HG03571 (cell line): Measurements from ENCODE around the gene PAIP2.
A peak's percentile ranks its signal among the peaks of the same experiment; 100 is the strongest.
"Not testable (repeated sequence)": the region's sequence is repeated elsewhere in the genome, so short reads cannot be mapped to it uniquely, and the experiment has no call there.

Experiments
- ATAC-seq: cut with Tn5 transposase; IDR thresholded peaks from one replicate; pipeline ENCODE4 v1.9.1; 2021; ENCODE audit not compliant: unreplicated experiment

Gene PAIP2, protein sequence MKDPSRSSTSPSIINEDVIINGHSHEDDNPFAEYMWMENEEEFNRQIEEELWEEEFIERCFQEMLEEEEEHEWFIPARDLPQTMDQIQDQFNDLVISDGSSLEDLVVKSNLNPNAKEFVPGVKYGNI

DNA sequence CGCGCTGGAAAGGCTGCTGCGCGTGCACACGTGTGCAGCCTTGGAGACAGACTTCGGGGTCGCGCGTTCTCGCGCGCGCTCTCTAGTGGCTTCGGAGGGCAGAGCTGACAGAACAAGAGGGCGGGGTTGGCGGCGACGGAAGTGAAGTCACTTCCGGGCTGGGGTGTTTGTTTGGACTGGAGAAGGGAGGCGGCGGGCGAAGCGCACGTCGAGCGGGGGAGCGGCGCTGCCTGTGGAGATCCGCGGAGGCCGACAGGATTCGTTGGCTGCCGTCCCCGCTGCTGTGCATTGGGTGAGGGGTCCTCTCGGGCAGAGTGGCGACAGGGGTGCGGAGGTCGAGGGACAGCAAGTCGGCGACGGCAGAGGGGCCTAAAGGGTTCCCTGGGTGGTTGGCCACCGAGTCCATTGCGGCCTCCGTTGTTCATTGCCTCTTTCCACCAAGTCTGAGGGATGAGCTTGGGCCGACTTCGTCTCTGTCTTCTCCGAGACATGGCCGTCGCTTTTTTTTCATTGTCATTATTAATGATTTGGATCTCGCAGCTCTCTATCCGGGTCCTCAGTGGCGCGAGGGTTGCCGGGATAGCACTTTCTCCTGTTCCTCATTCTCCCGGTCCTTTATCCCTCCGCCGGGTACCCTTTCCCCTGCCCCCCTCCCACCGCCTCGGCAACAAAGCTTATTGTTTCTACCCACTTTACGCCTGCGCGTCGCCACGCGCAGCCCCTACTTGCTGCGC is at the start of gene PAIP2:
TSS of gene PAIP2 (plus strand) at position 166 of the 734 bp plus-strand sequence. CDS start 21,931 bp downstream, outside the sequence.
- peak; percentile 88 for ATAC-seq

DNA sequence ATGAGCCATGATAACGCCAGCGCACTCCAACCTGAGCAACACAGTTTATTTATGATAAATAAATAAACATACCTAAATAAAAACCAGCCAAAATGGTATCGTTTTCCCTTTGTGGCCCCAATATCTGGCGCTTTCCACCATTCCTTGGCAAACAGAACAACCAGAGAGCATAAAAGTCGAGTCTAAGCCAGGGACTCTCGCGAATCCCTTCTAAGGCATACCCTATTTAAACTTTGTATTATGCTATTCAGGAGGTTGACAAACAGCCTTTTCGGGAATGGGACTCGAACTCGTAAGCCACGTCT is 48.5 kb upstream of the PAIP2 start:
- ATAC-seq, result no peak

DNA sequence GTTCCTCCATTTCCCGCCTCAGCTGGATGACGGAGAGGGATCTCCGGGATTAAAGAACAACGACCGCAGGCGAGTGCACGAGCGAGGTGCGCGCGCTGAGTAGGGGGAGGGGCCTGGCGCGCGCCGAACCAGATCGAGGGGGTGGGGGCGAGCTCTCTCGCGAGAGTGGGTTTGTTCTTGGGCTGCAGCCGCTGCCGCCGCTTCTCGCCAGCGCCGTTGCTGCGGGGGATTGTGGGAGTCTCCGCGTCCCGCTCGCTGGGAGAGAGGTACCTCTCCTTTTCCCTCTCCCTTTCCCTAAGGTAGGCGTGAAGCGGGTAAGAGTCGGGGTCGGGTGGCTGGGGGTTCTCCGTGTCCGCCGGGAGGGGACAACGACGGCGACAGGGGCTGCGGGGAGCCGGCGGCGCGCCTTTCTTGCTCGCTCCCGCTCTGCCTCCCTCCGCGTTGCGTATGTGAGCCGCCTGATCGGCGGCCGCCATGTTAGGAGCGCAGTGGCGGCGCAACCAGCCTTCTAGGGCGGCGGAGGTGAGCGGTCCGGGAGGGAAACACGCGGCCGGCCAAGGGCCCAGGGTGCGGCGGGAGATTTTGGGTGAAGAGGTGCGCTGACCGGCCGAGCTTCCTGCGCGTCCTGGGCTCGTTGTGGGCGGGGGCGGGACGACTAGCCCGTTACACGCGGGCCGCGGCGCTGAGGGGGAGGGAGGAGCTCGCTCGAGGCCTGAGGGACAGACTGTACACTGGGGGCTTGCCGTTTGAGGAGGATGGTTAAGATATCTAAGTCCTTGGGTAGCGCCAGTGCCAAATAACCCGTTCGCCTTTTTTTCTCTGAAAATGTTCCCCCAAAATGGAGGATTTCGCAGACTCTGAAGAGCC is 47.9 kb upstream of the PAIP2 start, which contains the start of gene MATR3:
TSS of gene MATR3 (plus strand) at position 234 of the 867 bp plus-strand sequence. CDS start 13,676 bp downstream, outside the sequence.
- ATAC-seq, result peak; percentile 65

DNA sequence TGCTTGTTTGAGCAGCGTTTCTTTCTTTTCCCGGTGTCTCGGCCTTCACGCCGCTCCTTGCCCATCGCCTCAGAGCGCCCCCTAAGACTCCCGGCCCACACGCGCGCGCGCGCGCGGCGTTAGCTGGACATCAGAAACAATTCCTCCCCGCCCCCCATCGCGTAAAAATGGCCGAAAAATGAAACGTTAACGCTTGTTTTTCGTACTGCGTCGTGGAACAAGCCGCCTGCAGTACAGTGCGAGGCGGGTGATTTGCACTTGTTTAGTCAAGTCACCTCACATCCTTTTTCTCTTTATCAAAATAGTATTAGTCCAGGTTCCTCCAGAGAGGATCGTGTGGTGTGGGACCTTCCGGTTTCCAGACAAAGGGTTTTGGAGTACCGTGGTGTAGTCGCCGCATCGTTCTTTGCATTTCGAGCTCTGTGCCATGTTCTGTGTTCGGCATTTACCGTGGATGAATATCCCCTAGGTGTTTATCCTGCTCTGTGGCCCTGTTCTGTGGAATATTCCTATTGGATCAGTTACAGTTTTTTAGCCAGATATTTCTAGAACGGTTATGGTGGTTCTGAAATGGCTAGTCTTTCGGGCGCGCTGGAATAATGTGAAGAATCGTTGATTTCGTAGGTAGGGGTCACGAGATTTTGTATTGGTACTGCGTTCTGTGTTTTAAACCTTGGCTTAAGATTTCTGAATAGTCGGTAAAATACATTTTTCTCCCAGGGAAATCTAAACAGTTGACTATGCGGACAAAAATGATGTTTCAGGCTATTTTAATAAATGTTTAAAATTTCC is 47.1 kb upstream of the PAIP2 start:
- peak; percentile 41 for ATAC-seq

DNA sequence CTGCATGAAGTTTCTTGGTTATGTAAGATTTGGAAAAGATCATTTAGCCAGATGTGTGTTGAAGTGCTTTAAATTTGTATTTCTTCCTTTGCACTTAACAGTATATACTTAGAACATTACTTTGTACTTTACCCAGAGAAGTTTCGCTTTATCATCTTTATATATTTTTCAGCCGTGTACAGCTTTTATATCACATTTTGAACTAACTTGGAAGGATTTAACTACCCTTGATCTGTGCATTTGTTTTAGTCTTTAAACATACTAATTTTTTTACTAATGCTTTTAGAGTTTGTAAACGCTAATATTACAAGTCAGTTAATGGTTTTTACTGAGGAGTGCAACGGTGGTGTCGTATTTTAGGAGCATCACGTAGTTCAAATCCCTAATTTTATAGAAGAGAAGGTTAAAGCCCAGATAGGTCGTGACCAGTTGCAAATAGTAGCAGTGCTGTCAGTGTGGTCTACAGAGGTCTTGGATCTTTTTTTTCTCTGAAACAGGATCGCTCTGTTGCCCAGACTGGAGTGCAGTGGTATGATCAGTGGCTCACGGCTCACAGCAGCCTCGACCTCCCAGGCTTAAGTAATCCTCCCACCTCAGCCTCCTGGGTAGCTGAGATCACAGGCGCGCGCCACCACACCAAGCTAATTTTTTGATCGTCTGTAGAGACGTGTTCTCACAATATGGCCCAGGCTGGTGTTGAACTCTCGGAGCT is 46.2 kb upstream of the PAIP2 start:
- ATAC-seq, result no peak

DNA sequence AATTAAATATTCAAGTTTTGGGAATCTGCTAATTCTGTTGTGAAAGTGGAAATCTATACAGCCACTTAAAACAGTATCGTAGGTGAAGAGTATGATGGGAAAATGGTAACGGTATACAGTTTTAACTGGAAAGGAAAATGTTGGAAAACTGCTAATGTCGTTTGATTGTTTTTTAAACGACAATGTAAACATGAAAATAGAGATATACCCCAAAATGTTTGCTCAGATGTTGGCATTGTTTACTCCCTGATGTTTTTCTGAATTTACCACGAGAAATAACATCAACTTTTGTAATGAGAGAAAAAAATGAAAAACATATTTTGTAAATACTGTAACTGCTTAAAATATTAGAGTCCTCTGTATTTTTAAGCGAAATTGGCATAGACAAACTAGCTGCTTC is 45.5 kb upstream of the PAIP2 start:
- ATAC-seq, result no peak

DNA sequence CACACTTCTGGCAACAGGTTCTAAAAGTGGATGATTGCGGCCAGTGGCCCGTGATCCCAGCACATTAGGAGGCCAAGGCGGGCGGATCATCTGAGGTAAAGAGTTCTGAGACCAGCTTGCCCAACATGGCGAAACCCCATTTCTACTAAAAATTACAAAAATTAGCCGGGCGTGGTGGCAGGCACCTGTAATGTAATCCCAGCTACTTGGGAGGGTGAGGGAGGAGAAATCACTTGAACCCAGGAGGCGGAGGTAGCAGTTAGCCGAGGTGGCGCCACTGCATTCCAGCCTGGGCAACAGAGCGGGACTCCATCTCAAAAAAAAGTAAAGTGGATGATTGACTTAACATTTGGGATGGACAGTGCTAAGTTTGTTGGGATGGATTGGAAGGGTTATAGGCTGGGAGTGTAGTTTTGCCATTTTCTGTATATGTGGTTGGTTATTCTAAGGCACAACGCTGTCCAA is 44.8 kb upstream of the PAIP2 start:
- no peak for ATAC-seq

DNA sequence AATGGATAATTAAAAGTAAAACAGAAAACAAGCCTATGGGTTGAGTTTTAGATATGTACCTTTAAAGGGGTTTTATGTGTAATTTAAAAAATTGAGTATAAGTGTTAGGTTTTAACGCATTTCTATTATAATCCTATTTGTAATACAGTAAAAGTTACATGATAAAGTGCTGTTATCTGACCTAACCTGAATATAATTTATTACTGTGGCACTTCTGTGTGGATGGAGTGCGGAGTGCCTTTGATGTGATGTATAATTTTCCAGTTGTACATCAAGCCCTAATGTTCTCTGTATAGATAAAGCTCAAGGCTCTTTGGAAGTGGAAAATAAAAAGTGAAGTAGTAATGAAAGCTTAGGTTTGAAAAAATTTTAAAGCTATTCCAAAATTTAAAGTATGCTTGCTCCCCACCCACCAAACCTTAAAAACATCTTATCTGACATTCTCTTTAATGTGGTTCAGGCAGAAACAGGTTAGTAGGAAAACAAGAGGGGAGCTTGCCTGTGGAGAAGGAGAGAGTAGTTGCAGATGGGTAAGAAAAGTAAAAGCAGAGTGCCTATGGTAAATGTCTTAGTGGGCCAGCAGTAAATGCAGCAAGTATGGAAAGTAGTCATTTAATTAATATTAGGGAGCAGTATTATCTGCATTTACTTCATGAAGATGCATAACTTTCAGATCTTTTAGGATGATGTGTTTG is 44.1 kb upstream of the PAIP2 start:
- ATAC-seq, result no peak

DNA sequence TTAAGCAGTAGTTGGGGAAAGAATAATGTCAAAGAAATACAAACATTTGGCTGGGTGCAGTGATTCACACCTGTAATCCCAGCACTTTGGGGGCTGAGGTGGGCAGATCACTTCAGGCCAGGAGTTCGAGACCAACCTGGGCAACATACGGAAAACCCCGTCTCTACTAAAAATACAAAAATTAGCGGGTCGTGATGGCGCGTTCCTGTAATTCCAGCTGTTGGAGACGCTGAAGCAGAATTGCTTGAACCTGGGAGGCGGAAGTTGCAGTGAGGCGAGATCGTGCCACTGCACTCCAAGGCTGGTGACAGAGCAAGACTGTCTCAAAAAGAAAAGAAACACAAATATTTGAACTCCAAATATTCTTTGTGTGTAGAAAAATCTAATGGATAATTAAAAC is 43.4 kb upstream of the PAIP2 start:
- no peak for ATAC-seq

DNA sequence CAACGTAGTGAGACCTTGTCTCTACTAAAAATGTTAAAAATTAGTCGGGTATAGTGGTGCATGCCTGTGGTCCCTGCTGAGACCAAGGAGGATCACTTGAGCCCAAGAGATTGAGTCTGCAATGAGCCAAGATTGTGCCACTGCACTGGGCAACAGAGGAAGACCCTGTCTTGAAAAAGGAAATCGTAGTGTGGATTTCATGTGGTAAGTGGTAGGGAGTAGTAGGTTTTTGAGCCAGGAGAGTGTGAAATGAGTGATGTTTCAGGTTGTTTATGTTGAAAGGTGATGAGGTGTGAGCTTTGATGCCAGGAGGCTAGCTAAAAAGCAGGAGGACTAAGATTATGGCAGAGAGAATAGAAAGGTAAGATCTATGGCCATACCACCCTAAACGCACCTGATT is 42.2 kb upstream of the PAIP2 start:
- ATAC-seq, result no peak

DNA sequence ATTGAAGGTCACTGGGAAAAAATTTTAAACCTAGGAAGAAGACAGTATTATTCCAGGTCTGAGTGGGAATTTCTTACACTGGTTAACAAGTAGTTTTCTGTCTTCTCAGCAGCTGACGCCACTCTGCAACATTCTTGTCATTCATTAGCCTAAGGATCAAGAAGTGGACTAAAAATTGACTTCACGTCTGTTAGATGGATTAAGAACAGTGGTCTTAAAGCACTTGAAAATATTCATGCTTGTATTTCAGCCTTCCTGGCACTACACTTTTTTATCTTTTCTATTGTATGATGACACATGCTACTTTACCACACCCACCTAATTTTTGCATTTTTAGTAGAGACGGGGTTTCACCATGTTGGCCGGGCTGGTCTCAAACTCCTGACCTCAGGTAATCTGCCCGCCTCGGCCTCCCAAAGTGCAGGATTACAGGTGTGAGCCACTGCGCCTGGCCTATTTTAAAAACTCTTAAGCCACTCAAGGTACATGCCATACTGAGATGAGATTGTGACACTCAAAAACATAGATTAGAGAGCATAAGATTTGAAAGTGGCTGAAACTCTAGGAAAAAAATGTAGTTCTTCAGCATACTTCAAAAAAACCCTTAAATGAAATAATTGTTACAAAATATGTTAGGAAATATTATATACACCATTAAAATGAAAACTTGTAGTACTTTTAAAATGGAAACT is 39.7 kb upstream of the PAIP2 start:
- ATAC-seq, result no peak

DNA sequence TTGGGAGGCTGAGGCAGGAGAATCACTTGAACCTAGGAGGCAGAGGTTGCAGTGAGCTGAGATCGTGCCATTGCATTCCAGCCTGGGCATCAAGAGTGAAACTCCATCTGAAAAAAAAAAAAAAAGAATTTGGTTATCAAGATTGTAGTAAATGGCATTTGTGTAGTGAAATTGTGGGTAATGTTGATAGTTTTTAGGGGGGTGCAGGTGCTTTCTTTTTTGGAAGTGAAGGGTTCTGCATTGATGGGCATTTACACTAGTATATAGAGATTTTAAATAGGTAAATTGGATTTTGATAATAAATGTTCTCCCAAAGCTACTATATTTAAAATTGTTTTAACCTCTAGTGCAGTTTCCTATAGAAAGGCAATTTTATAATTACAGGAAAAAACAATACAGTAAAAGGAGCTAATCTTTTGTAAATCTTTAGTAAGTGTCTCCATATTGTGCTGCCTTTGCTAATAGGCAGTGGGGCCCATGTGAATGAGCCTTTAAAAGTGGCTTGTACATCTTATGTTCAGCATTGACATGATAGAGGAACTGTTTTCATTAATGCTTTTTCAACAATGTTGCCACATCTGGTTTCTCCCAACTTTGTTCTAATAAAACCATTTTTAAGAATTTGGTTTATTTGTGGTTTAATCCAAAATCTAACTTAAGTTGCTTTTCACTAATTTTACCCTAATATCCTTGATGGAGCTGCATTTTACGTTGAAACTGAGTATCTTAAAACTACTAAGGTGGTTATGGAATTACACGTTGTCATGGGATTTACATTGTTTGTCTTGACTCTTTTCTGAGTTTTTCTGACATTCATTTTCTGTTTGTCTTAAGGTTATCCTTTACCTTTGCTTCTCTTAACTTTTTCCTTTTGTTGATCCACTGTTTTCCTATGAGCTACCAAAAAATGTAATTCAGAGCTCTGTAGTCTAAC is 37.0 kb upstream of the PAIP2 start:
- no peak for ATAC-seq

DNA sequence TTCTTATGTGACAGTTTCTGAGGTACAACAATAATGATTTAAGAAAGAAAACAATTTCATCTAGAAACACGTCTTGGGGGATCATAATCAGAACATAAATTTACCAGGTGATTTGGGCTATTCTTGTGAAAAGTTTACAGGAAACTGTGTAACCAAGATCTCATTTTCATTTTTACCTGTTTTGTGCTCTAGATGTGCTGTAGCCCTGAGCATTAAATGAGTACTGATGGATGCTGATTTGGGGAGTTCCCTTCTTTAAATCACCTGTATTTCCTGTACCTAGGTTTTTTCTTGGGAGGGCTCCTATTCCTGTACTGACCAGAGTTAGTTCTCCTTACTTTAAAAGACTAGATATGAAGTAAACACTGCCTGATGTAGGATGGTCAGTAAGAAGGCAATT is 35.5 kb upstream of the PAIP2 start:
- ATAC-seq, result no peak

DNA sequence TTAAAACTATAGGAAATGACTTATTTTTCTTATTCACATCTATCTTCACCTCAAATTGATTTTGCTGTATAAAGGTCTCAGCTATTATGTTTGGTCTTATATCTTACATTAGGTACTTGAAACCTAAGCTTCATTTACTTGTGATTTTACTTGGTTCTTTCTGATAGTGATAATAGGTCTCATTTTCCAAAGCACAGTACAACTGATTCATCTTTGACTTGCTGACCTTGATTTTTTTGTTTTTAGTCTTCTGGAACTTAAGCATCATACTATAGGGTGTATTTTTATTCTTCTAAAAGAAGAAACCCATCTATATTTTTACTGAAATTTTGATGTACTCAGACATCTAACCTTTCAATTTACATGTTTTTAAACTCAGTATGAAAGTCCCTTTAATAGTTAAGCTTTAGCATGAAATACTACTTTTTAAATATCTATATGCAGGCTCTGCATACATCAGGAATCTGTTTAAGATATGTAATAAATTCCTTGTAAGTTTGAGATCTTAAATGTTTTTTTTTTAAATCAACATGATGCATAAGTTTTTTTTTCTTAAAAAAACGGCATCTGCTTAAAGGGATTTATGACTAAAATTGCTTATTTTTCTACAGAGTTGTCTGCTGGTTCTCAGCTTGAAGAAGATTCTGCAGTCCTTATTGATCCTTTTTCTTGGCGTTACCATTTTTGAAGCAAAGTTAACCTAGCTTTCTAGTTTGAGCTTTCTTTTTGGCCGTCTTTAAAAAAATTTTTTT is 34.9 kb upstream of the PAIP2 start:
- ATAC-seq, result no peak

DNA sequence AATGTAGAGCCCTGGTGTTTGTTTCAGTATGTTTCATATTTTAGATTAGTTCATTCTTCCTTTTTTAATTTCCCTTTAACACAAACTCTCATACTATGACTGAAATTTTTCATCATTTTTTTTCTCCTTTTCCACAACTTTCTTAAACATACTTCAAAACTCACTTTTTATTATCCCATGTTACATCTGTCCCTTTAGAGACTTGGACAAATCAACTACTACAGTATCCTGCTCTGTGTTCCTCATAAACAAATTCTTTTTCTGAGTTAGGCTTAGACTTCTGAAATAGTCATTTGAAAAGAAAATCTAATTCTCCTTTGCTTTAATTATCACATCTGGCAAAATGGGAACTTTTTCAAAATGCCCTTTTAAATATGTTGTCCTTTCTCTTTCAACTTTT is 32.9 kb upstream of the PAIP2 start:
- ATAC-seq, result no peak

DNA sequence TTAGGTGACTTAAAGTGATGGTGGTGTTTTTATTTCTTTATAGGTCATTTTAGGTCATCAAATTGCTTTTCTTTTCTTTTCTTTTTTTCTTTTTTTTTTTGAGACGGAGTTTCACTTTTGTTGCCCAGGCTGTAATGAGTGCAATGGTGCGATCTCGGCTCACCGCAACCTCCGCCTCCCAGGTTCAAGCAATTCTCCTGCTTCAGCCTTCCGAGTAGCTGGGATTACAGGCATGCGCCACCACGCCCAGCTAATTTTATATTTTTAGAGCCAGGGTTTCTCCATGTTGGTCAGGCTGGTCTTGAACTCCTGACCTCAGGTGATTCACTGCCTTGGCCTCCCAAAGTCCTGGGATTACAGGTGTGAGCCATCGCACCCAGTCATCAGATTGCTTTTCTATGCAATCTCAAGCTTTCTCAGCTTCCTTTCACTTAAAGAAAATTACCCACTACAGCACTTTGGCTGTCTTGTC is 30.9 kb upstream of the PAIP2 start:
- ATAC-seq, result not testable (repeated sequence)

DNA sequence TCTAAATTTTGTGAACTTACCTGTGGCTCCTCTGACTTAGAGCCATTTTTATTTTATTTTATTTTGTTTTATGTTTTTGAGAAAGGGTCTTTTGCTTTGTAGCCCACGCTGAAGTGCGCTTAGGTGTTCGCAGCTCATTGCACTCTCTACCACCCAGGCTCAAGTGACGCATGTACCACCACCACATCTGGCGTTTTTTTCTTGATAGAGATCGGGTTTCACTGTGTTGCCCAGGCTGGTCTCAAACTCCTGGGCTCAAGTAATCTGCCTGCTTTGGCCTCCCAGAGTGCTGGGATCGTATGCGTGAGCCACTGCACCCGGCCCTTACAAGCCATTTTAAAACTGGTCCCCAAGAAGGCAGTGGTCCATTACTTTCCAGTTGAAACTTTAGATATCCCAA is 29.6 kb upstream of the PAIP2 start:
- ATAC-seq, result no peak
